A673 (cell line): Measurements from ENCODE around the gene PROSER3.

Experiments
- EZH2 ChIP-seq: fragments of 200-600 bp; sonication (generic); IDR thresholded peaks from 2 replicates; pipeline ENCODE4 v1.6.1; 2017; ENCODE audit warnings: borderline replicate concordance, low read depth, mild to moderate bottlenecking, mixed read lengths, antibody characterized with exemption, low read length; ENCODE audit not compliant: poor library complexity, severe bottlenecking
- TF ChIP-seq, protein P1 (sequence below): fragments of 300-800, 200-600 bp; sonication (generic); conservative IDR thresholded peaks from 2 replicates; pipeline ENCODE4 v1.5.1; 2017; ENCODE audit warnings: low read depth, mild to moderate bottlenecking, antibody characterized with exemption, low read length, moderate library complexity, mixed read lengths

GRCh38 chr19:35760711-35761349, 2.9 kb downstream of the PROSER3 start:
- no peak for TF ChIP-seq EZH2
- TF ChIP-seq, protein P1, sequence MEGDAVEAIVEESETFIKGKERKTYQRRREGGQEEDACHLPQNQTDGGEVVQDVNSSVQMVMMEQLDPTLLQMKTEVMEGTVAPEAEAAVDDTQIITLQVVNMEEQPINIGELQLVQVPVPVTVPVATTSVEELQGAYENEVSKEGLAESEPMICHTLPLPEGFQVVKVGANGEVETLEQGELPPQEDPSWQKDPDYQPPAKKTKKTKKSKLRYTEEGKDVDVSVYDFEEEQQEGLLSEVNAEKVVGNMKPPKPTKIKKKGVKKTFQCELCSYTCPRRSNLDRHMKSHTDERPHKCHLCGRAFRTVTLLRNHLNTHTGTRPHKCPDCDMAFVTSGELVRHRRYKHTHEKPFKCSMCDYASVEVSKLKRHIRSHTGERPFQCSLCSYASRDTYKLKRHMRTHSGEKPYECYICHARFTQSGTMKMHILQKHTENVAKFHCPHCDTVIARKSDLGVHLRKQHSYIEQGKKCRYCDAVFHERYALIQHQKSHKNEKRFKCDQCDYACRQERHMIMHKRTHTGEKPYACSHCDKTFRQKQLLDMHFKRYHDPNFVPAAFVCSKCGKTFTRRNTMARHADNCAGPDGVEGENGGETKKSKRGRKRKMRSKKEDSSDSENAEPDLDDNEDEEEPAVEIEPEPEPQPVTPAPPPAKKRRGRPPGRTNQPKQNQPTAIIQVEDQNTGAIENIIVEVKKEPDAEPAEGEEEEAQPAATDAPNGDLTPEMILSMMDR: no peak
